ENCODE data around the gene PRKACB.
A peak's percentile ranks its signal among the peaks of the same experiment; 100 is the strongest.
"Not testable (repeated sequence)": the region's sequence is repeated elsewhere in the genome, so short reads cannot be mapped to it uniquely, and the experiment has no call there.

PRKACB gene

DNA sequence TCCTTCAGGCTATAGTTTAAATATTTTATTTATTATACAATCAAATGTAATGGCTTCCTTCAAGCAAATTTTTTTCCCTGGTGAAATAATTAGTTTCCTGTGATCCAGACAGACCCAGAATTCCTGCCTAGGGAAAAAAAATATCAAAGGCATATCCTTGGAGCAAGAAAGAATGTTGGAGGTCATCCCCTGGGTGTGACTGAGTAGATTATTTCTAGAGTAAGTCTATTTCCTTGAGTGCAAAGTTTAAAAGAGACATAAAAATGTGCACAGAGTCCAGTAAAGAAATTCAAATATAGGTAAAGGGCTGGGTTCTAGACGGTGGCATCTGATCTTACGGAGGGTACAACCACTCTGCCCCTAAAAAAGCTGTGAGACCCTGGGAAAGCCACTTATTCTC is 125.2 kb downstream of the PRKACB start:
- DNase-seq (ENCODE audit: low spot score) = no peak

DNA sequence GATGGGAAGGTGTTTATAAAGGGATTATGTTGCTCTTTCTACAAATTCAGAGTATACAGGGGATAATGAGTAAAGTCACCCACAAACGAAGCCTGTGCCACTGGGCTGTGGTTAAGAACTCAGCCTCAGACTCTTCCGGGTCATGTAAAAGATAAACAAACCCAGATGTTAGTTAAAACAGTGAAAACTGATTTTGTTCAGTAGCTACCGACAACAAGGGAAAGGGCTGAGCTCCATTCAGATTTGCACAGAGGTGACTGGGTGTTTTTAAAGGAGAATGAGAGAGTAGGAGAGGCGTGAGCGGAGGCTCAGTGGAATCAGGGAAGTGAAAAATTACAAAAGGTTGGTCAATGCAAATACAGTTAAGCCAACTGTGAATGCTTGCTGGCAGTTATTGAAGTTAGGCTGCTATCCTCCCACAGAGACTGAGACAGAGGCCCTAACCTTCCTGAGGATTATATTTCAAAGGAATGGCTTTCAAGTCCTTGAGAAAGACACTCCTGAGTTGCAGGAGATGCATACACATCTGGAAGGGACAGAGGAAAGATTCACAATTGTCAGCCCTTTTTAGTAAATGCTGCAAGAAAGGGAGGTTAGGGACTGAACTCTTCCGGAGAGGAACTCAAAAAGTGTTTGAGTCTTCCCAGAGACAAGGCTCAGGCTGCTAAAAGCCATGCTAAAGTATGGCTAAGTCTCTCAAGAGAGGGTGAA is 127.5 kb downstream of the PRKACB start:
- DNase-seq (ENCODE audit: low spot score) = peak; percentile 3

DNA sequence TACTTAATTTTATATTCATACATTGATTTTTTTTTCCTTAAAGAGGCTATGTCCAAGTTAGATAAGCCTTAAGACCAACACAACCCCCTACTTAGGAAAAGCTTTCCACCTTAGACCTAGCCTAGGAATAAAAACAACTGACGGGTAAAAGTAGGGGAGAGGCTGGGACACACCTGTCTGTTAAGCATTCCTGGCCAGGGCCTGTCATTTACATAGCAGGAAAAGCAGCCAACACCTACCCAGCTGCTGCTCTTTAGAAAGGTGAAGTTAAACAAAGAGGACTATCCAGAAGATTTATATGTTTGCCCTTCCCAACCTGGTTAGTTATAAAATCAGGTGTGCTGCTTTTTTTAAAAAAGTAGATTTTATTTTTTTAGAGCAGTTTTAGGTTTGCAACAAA is 128.3 kb downstream of the PRKACB start:
- peak; percentile 67 for DNase-seq (ENCODE audit: low spot score)

DNA sequence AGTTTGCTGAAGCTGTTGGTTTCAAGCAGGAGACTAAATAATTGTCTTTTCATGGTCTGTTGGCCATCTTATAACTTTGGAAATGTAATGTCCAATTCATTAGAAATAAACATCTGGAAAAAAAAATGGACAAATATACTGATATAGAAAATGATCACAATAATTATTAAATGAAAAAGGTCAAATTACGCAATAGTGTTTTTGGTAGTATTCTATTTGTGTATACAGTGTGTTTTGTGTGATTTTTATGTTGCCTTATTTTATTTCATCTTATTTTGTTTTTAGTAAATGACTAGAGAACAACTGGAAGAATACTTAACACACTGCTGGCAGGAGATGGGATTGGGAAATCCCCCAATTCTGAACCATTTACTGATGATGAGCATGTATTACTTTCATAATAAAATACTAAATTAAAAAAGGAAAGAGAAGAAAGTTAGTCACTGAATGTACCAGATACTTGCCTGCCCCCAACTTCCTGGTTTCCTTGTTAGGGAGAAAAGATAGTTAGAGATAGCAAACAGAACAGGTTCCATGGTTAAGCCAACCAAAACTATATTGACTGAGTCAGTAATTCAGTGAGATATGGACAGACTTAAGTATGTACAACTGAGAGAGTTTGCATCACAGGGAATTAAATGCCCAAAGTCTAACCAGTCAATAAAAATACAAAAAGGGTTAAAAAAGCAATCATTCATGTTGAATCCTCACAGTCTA is 133.4 kb downstream of the PRKACB start:
- no peak for DNase-seq (ENCODE audit: low spot score)

DNA sequence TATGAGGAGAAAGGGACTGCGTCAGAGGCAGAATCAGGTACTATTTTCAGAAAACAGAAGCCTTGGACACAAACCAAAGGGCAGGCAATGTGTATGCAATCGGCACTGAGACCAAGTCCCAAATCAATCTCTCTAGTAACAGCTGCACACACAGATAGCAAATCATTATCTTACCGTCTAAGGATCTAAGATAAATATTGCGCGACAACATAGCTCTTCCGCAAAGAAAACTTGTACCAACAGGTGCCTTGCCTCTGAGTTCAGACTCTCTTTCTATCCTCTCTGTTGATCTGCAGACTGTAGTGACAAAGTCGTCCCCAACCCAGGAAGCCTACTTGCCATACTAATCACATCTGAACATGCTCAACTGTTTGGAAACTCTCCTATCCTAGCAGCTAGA is 134.8 kb downstream of the PRKACB start:
- DNase-seq (ENCODE audit: low spot score) = no peak

DNA sequence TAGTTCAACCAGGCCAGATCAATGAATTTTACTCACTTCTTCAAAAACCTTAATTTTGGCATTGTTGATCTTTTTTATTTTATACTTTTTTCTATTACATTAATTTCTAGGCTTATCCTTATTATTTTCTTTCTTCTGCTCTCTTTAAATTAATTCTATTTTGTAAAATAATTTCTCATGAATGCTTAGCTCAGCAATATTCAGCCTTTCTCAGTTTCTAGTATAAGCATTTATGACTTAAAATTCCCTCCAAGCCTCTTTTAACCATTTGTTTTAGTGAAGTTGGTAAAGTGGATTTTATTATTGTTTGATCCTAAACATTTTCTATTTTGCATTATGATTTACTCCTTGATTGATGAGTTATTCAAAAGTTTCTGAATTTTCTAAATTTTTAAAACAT is 136.8 kb downstream of the PRKACB start:
- no peak for DNase-seq (ENCODE audit: low spot score)

DNA sequence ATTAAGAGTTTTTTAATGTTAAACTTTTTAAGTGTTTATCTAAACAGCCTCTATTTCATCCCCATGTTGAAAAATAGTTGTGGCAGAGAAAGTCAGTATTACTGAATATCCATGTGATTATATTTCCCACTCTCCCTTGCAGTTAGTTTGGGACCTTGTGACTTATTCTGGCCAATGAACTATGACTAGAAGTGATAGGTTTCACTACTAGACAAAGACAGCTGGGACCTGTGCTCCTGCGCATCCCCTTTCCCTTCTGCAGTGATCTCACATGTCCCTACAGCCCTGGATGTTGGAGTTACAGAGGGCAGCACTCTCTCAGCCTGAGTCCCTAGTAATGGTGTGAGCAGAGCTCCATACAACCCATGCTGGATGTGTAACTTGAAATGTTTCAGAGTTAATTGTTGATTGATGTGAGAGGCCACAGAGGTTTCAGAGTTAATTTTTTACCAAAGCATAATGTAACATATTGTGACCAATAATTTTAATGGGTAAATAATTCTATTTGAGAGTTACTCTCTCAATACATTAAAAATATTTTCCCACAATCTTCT is 138.8 kb downstream of the PRKACB start:
- no peak for DNase-seq (ENCODE audit: low spot score)

DNA sequence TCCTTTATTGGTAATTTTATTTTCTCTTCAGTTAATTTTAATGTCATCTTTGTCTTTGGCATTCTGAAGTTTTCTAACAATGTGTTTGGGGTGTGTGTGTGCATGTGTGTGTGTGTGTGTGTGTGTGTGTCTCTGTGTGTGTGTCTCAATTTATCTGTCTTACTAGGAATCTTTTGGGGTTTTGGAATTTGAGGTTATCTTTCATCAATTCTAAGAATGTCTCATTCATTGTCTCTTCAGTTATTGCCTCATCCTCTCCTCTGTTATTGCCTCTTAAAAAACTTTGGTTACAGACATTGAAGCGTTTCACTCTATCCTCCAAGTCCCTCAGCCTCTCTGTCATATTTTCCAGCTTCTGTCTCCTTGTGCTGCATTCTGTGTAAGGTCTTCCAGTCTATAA is 139.3 kb downstream of the PRKACB start:
- DNase-seq (ENCODE audit: low spot score) = no peak

DNA sequence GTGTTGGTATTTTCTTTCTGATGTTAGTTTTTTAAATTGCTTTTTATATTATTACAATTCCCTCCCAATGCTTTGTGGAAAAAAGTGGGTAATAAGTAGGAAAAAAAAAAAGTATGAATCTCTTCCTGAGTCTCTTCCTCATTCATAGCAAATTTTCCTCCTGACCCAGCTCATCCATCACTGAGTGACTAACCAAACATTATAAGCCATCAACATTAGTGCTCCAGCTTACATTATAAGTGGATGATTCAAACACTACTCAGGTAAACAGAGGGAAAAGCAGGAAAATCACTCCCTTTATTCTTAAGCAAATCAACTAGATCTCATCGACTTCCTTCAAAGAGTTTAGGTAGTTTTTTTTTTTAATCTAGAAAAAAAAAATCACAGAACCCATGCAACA is 142.0 kb downstream of the PRKACB start:
- no peak for DNase-seq (ENCODE audit: low spot score)

DNA sequence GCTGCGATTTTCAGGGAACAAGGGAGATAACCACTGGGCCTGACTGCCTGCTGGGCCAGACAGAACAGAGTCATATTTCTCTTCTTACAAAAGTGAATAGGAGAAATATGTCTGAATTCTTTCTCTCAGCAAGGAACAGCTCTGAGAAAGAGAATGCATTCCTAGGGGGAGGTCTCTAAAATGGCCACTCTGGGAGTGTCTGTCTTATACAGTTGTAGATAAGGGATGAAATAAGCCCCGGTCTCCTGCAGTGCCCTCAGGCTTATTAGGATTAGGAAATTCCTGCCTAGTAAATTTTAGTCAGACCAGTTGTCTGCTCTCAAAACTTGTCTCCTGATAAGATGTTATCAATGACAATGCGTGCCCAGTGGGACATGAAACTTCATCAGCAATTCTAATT is 143.3 kb downstream of the PRKACB start:
- not testable (repeated sequence) for DNase-seq (ENCODE audit: low spot score)
